GM19025 (cell line): Measurements from ENCODE around the gene FBP2.
"Not testable (repeated sequence)": the region's sequence is repeated elsewhere in the genome, so short reads cannot be mapped to it uniquely, and the experiment has no call there.

Source experiments
- ATAC-seq: cut with Tn5 transposase; IDR thresholded peaks from one replicate; pipeline ENCODE4 v1.9.1; 2021; ENCODE audit warnings: mild to moderate bottlenecking, low read depth, moderate library complexity; ENCODE audit not compliant: unreplicated experiment

Gene FBP2

GRCh38 chr9:94566550-94566949 is 27.1 kb downstream of the FBP2 start:
- no peak for ATAC-seq

GRCh38 chr9:94564279-94564678 is 29.3 kb downstream of the FBP2 start:
- not testable (repeated sequence) for ATAC-seq

- no peak for ATAC-seq
These were observed 30.1 kb downstream of the FBP2 start for GRCh38 chr9:94563548-94563947.

GRCh38 chr9:94560237-94560636 is 33.4 kb downstream of the FBP2 start:
- ATAC-seq, result no peak

GRCh38 chr9:94557376-94557775 is 36.2 kb downstream of the FBP2 start:
- no peak for ATAC-seq

GRCh38 chr9:94554439-94555331 is 38.9 kb downstream of the FBP2 start, which contains the start of gene PCAT7:
Gene PCAT7 (plus strand): TSS chr9:94555083.
- ATAC-seq, result no peak

GRCh38 chr9:94554078-94554438 is 39.6 kb downstream of the FBP2 start:
- ATAC-seq, result no peak

- no peak for ATAC-seq
These were observed 40.3 kb downstream of the FBP2 start for GRCh38 chr9:94553029-94553938.

GRCh38 chr9:94545940-94546339 is 47.7 kb downstream of the FBP2 start:
- no peak for ATAC-seq

- not testable (repeated sequence) for ATAC-seq
These were observed 49.3 kb downstream of the FBP2 start for GRCh38 chr9:94544335-94544734.

GRCh38 chr9:94538908-94539307 is 54.7 kb downstream of the FBP2 start:
- ATAC-seq, result no peak

- ATAC-seq, result no peak
These were observed 58.7 kb downstream of the FBP2 start for GRCh38 chr9:94534901-94535300.

- no peak for ATAC-seq
These were observed 60.0 kb downstream of the FBP2 start for GRCh38 chr9:94533601-94534000.

GRCh38 chr9:94533155-94533554 is 60.5 kb downstream of the FBP2 start:
- no peak for ATAC-seq

- no peak for ATAC-seq
These were observed 64.7 kb downstream of the FBP2 start for GRCh38 chr9:94528886-94529285.

GRCh38 chr9:94526951-94527350 is 66.7 kb downstream of the FBP2 start:
- no peak for ATAC-seq

- ATAC-seq, result no peak
These were observed 67.4 kb downstream of the FBP2 start for GRCh38 chr9:94526271-94526670.

- ATAC-seq, result no peak
These were observed 68.1 kb downstream of the FBP2 start for GRCh38 chr9:94525396-94526035.

GRCh38 chr9:94517254-94517653 is 76.4 kb downstream of the FBP2 start:
- ATAC-seq, result no peak

- ATAC-seq, result no peak
These were observed 78.9 kb downstream of the FBP2 start for GRCh38 chr9:94514722-94515121.

GRCh38 chr9:94511955-94512265 is 81.7 kb downstream of the FBP2 start:
- no peak for ATAC-seq
